H1 (cell line): ENCODE results near the gene PCYT2. TPM values are rescaled to one million over a fixed set of nuclear protein-coding genes. Genes with fewer than 3 reads are reported as not detected.
A peak's percentile ranks its signal among the peaks of the same experiment; 100 is the strongest.

Source experiments
- CTCF ChIA-PET: fragments of 300-600 bp; sonication (Branson Sonifier 250); formaldehyde crosslinking; loops from one replicate; lab custom pipeline; 2021; ENCODE audit not compliant: partially characterized antibody; lab: Charles Lee
- POLR2A ChIA-PET: fragments of 300-600 bp; sonication (Branson Sonifier 250); formaldehyde crosslinking; loops from one replicate; lab custom pipeline; 2021; ENCODE audit warnings: inconsistent platforms; ENCODE audit not compliant: partially characterized antibody; lab: Charles Lee
- DNase-seq, 2 experiments: peaks; one replicate each; pipeline versions ENCODE4 v3.0.0 to v3.0.0-alpha.2; 2010 to 2022; ENCODE audit warnings: low spot score in 2 of 2, low read depth in 1 of 2, mixed read lengths in 1 of 2
- FAIRE-seq: peaks from 2 replicates; lab custom pipeline; 2011; peaks lifted over from hg19 to GRCh38; lab: Jason Lieb, UNC
- H2AFZ ChIP-seq: 2 replicates; pipeline ENCODE4 v1.8.1; 2012; ENCODE audit warnings: low read length, inconsistent platforms
- H2AK5ac ChIP-seq: 2 replicates; pipeline ENCODE4 v1.6.1; 2013; ENCODE audit warnings: low read depth, low read length
- H2BK120ac ChIP-seq: replicated peaks from 2 replicates; pipeline ENCODE3; 2013; ENCODE audit warnings: low read depth, low read length, inconsistent platforms
- H2BK12ac ChIP-seq: 2 replicates; pipeline ENCODE4 v1.6.1; 2013; ENCODE audit warnings: low read depth, low read length
- H2BK15ac ChIP-seq: 2 replicates; pipeline ENCODE4 v1.6.1; 2013; ENCODE audit warnings: low read length
- H2BK20ac ChIP-seq: 2 replicates; pipeline ENCODE4 v1.6.1; 2013; ENCODE audit warnings: low read length
- H2BK5ac ChIP-seq: 2 replicates; pipeline ENCODE4 v1.6.1; 2013; ENCODE audit warnings: low read depth, low read length
- H3K14ac ChIP-seq: 2 replicates; pipeline ENCODE4 v1.6.1; 2013; ENCODE audit warnings: inconsistent platforms; ENCODE audit not compliant: insufficient read length
- H3K18ac ChIP-seq: 2 replicates; pipeline ENCODE4 v1.6.1; 2013; ENCODE audit warnings: low read length; ENCODE audit errors: extremely low read depth
- H3K23ac ChIP-seq: 2 replicates; pipeline ENCODE4 v1.6.1; 2013; ENCODE audit warnings: inconsistent platforms; ENCODE audit not compliant: insufficient read length
- H3K23me2 ChIP-seq: 2 replicates; pipeline ENCODE4 v1.6.1; 2013; ENCODE audit warnings: low read depth, low read length
- H3K27ac ChIP-seq: 2 replicates; pipeline ENCODE4 v1.6.1; 2011; ENCODE audit warnings: low read depth, low read length, inconsistent platforms
- H3K27me3 ChIP-seq, 4 experiments: replicated peaks in 1 of 4; 1 replicate in 1 of 4; 2 replicates in 3 of 4; pipeline versions ENCODE4 v1.6.1 to v1.8.1; 2011 to 2013; ENCODE audit warnings: low read length in 3 of 4, mild to moderate bottlenecking in 3 of 4, inconsistent platforms in 2 of 4, mixed read lengths in 2 of 4, moderate library complexity in 1 of 4; ENCODE audit not compliant: control insufficient read depth in 3 of 4, insufficient read depth in 3 of 4; ENCODE audit errors: extremely low read depth in 1 of 4
- H3K36me3 ChIP-seq, 4 experiments: 2 replicates each; pipeline versions ENCODE4 v1.6.1 to v1.8.1; 2011 to 2013; ENCODE audit warnings: mild to moderate bottlenecking in 4 of 4, low read length in 3 of 4, moderate library complexity in 2 of 4, control low read depth in 1 of 4, inconsistent platforms in 1 of 4; ENCODE audit not compliant: insufficient read depth in 4 of 4, control insufficient read depth in 2 of 4
- H3K4ac ChIP-seq: replicated peaks from 2 replicates; pipeline ENCODE3; 2013; ENCODE audit warnings: low read length, low read depth, mixed read lengths, inconsistent platforms; ENCODE audit not compliant: insufficient read length
- H3K4me1 ChIP-seq, 4 experiments: replicated peaks in 1 of 4; 1 replicate in 1 of 4; 2 replicates in 3 of 4; pipeline versions ENCODE4 v1.6.1 to v1.8.1; 2011 to 2013; ENCODE audit warnings: low read length in 3 of 4, inconsistent platforms in 2 of 4, mixed read lengths in 1 of 4; ENCODE audit not compliant: insufficient read depth in 4 of 4, control insufficient read depth in 3 of 4
- H3K4me2 ChIP-seq, 2 experiments: 2 replicates each; pipeline versions ENCODE4 v1.6.1 to v1.8.1; 2011 to 2013; ENCODE audit warnings: low read depth in 2 of 2, low read length in 2 of 2, control low read depth in 1 of 2, inconsistent platforms in 1 of 2, mild to moderate bottlenecking in 1 of 2; ENCODE audit not compliant: insufficient read depth in 1 of 2
- H3K4me3 ChIP-seq, 4 experiments: fragments of 200-600, 300-600 bp in 1 of 4; sonication (generic), shearing (Covaris generic), sonication (Bioruptor Twin) in 1 of 4; 2 replicates each; pipeline versions ENCODE4 v1.5.1 to v1.8.1; 2011 to 2016; ENCODE audit warnings: low read length in 4 of 4, low read depth in 3 of 4, control low read depth in 2 of 4, inconsistent platforms in 2 of 4, mild to moderate bottlenecking in 2 of 4, mixed read lengths in 1 of 4, moderate library complexity in 1 of 4; ENCODE audit not compliant: insufficient read depth in 2 of 4; ENCODE audit errors: extremely low read depth in 1 of 4
- H3K56ac ChIP-seq: replicated peaks from 2 replicates; pipeline ENCODE3; 2013; ENCODE audit warnings: low read depth, mild to moderate bottlenecking, mixed read lengths, low read length, inconsistent platforms; ENCODE audit not compliant: insufficient read length
- H3K79me1 ChIP-seq: 2 replicates; pipeline ENCODE4 v1.6.1; 2013; ENCODE audit warnings: low read depth, low read length, control low read depth
- H3K79me2 ChIP-seq, 2 experiments: 2 replicates each; pipeline versions ENCODE4 v1.6.1 to v1.8.1; 2012 to 2013; ENCODE audit warnings: low read length in 2 of 2, mild to moderate bottlenecking in 2 of 2, inconsistent platforms in 1 of 2; ENCODE audit not compliant: insufficient read depth in 2 of 2, control insufficient read depth in 1 of 2
- H3K9ac ChIP-seq, 4 experiments: replicated peaks in 1 of 4; 1 replicate in 1 of 4; 2 replicates in 3 of 4; pipeline versions ENCODE4 v1.6.1 to v1.8.1; 2011 to 2013; ENCODE audit warnings: low read depth in 3 of 4, low read length in 3 of 4, control low read depth in 2 of 4, mild to moderate bottlenecking in 2 of 4, moderate library complexity in 2 of 4, inconsistent platforms in 1 of 4; ENCODE audit errors: extremely low read depth in 1 of 4
- H3K9me3 ChIP-seq, 2 experiments: 2 replicates each; pipeline versions ENCODE4 v1.6.1 to v1.8.1; 2012 to 2013; ENCODE audit warnings: mild to moderate bottlenecking in 2 of 2, moderate library complexity in 2 of 2, control low read depth in 1 of 2, inconsistent platforms in 1 of 2, low read depth in 1 of 2, low read length in 1 of 2, mixed read lengths in 1 of 2; ENCODE audit not compliant: insufficient read depth in 2 of 2
- H4K20me1 ChIP-seq, 2 experiments: replicated peaks in 1 of 2; 2 replicates each; pipeline versions ENCODE3 to v1.8.1; 2011 to 2013; ENCODE audit warnings: inconsistent platforms in 2 of 2, low read length in 2 of 2, mild to moderate bottlenecking in 1 of 2; ENCODE audit not compliant: insufficient read depth in 2 of 2, control insufficient read depth in 1 of 2
- H4K5ac ChIP-seq: 2 replicates; pipeline ENCODE4 v1.6.1; 2013; ENCODE audit warnings: low read length, low read depth, mixed read lengths, inconsistent platforms; ENCODE audit not compliant: insufficient read length
- H4K8ac ChIP-seq: 2 replicates; pipeline ENCODE4 v1.8.0; 2013; ENCODE audit warnings: mild to moderate bottlenecking, moderate library complexity, low read length, inconsistent platforms; ENCODE audit not compliant: insufficient read depth; ENCODE audit errors: extremely low read depth
- H4K91ac ChIP-seq: replicated peaks from 2 replicates; pipeline ENCODE3; 2013; ENCODE audit warnings: low read length, mixed read lengths, inconsistent platforms; ENCODE audit not compliant: insufficient read length
- EZH2 ChIP-seq: fragments of 200-600 bp; sonication (generic); IDR thresholded peaks from 2 replicates; pipeline ENCODE4 v1.7.1; 2012; ENCODE audit warnings: low read depth, mild to moderate bottlenecking, moderate library complexity, low read length, inconsistent platforms; ENCODE audit not compliant: severe bottlenecking
- SUZ12 ChIP-seq: fragments of 200-600 bp; sonication (generic); IDR thresholded peaks from 2 replicates; pipeline ENCODE4 v1.6.1; 2012; ENCODE audit warnings: mild to moderate bottlenecking, inconsistent platforms, low read length, moderate library complexity, mixed read lengths
- WGBS, 2 experiments: shearing (Covaris generic) in 1 of 2; methylation state at CpG; one replicate each; pipeline versions ENCODE4 v1.1.6 to v1.1.7; 2013 to 2015; ENCODE audit warnings: low lambda C conversion rate in 2 of 2, mixed read lengths in 2 of 2, inconsistent platforms in 1 of 2, low coverage in 1 of 2, missing lambda C conversion rate in 1 of 2; ENCODE audit not compliant: insufficient replicate concordance in 2 of 2, insufficient coverage in 1 of 2, insufficient read length in 1 of 2; ENCODE audit errors: extremely low coverage in 1 of 2, missing lambda C conversion rate in 1 of 2; 5-methylcytosine and 5-hydroxymethylcytosine counted together
- polyA plus RNA-seq, 7 experiments: library from polyadenylated mRNA; depleted of rRNA in 3 of 7; stranded (reverse) in 5 of 7; unstranded in 2 of 7; fragments of >200 nt in 5 of 7; fragments of 200-250 nt in 2 of 7; gene quantifications; 1 replicate in 5 of 7; 2 replicates in 1 of 7; 4 replicates in 1 of 7; pipeline versions ENCODE4 v1.2.1 to v1.2.3, GENCODE V29; 2011 to 2013; ENCODE audit warnings: missing spikeins in 2 of 7, mixed read lengths in 2 of 7
- total RNA-seq: library from RNA; stranded (reverse); fragmentation: NEBNext Ultra II Directional; extraction: Animal tissue kit (Norgen Biotek cat#: 25700); gene quantifications from 2 replicates; pipeline ENCODE4 v1.2.1, GENCODE V29; 2021

Gene PCYT2
- total and polyA plus RNA-seq, 2 of the 8 experiments (the other 6 are each of a cell fraction or from before 2014, with no cell fraction given) = 29.9 to 31.3 TPM

DNA sequence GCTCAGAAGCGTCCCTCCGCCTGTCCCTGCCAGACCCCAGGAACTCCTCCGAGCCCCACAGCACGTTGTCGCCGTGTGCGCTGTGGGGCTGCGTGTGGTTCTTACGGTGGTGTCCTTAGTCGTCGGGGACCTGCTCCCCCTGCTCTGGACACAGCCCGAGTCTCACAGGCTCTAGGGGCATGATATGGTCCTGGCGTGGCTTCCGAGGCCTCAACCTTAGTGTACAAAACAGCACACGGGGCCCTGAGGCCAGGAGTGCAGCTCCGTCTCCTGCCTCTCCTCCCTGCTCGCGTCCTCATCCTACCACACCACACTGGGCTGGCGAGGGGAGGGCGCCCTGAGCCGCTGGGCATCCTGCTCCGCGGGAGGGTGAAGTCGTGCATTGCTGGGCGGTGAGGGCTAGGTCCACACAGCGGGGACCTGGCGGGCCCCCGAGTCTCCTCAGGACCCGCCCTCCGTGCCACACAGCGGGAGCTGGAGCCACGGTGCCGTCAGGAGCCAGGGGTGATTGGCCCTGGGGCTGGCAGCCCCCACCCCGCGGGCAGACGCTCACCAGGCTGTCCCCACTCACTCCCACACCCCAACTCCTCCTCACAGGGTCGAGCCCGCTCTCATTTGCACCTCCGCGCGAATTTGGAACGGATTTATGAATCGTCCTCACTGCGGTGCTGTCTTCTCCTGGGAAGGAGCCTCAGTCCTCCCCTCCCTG, 17.5 kb upstream of the PCYT2 start:
- H3K9ac ChIP-seq = peak overlapping the region; percentile 0 to 63 (median 26); a peak in 4 of 7 replicates

More for the DNA sequence above, 17.5 kb upstream of the PCYT2 start:
- 35% methylated on average over 36 of the region's 44 CpGs; no CpG with 5 or more reads in 1 of the 2 experiments for WGBS, 2 experiments
- Histone ChIP-seq H3K79me2 (peaks cover 6 to 30% of the 10 kb centered on the region in 2 experiments; a peak in 3 of 4 replicates), H3K56ac (no peak overlapping the region), H3K23me2 (peaks cover 15% of the 10 kb centered on the region; the same call in 1 of the 2 replicates), H3K4me3 (peak overlapping the region; percentile 50 to 78 (median 62)), H3K4me2 (peak overlapping the region; percentile 79 to 94), H3K14ac (no peak overlapping the region), H3K27me3 (peaks cover 0 to 12% (median 9%) of the 10 kb centered on the region in 4 experiments; a peak in 4 of 7 replicates), H4K91ac (peak overlapping the region; percentile 94), H4K8ac (peak overlapping the region; percentile 89), H4K20me1 (peaks cover 9 to 26% of the 10 kb centered on the region in 2 experiments), H3K23ac (peak overlapping the region; percentile 17), H2BK20ac (no peak overlapping the region), H2AFZ (no peak overlapping the region), H4K5ac (no peak overlapping the region), H2BK12ac (no peak overlapping the region), H2BK15ac (no peak overlapping the region), H3K79me1 (peaks cover 23% of the 10 kb centered on the region), H3K4ac (peak overlapping the region; percentile 21), H3K4me1 (peaks cover 0 to 30% (median 23%) of the 10 kb centered on the region in 4 experiments; a peak in 6 of 7 replicates), H2BK5ac (peak overlapping the region; percentile 39; the same call in 1 of the 2 replicates), H2BK120ac (no peak overlapping the region), H3K18ac (peak overlapping the region; percentile 15), H3K36me3 (peaks cover 0 to 8% (median 0%) of the 10 kb centered on the region in 4 experiments; a peak in 2 of 8 replicates), H3K9me3 (no peaks in the 10 kb centered on the region), H3K27ac (no peak overlapping the region), H2AK5ac (peak overlapping the region; percentile 71; the same call in 1 of the 2 replicates)
- DNase-seq (no peak), FAIRE-seq (no peak)
- ChIA-PET POLR2A (interaction anchor here (0.8 to 14.6 kb wide), 15 partner anchors 9 to 227 kb away, joined by 3 to 150 read pairs (median 4); partner anchors contain the start of genes MYADML2, NPB, PCYT2 and PYCR1), CTCF (interaction anchor here (0.6 to 3.8 kb wide), 17 partner anchors 12 to 199 kb away, joined by 3 to 16 read pairs (median 4); partner anchors contain the start of genes CENPX, LRRC45 and NOTUM)
- TF ChIP-seq SUZ12 = no peak
- TF ChIP-seq EZH2 = peak; percentile 24
